GM19452 (cell line): ENCODE results near the gene SLC2A6.

ENCODE experiments used
- ATAC-seq: cut with Tn5 transposase; IDR thresholded peaks from one replicate; pipeline ENCODE4 v1.9.1; 2021; ENCODE audit not compliant: unreplicated experiment

SLC2A6 gene

GRCh38 chr9:133443248-133443647 is 35.7 kb downstream of the SLC2A6 start:
- no peak for ATAC-seq

- ATAC-seq, result no peak
Observed at GRCh38 chr9:133441571-133441970, 37.3 kb downstream of the SLC2A6 start.

- ATAC-seq, result no peak
Observed at GRCh38 chr9:133440874-133441273, 38.0 kb downstream of the SLC2A6 start.

GRCh38 chr9:133439337-133439736 is 39.6 kb downstream of the SLC2A6 start:
- no peak for ATAC-seq

- no peak for ATAC-seq
Observed at GRCh38 chr9:133437753-133438531, 41.0 kb downstream of the SLC2A6 start.

GRCh38 chr9:133436681-133437080 is 42.2 kb downstream of the SLC2A6 start:
- ATAC-seq, result no peak

GRCh38 chr9:133433351-133433843 is 45.5 kb downstream of the SLC2A6 start:
- no peak for ATAC-seq

GRCh38 chr9:133430244-133430643 is 48.7 kb downstream of the SLC2A6 start:
- no peak for ATAC-seq

GRCh38 chr9:133429641-133430161 is 49.2 kb downstream of the SLC2A6 start:
- ATAC-seq, result no peak

GRCh38 chr9:133429214-133429613 is 49.7 kb downstream of the SLC2A6 start:
- ATAC-seq, result no peak

- ATAC-seq, result no peak
Observed at GRCh38 chr9:133428617-133429101, 50.2 kb downstream of the SLC2A6 start.

- no peak for ATAC-seq
Observed at GRCh38 chr9:133427658-133428348, 51.1 kb downstream of the SLC2A6 start.

GRCh38 chr9:133426011-133426410 is 52.9 kb downstream of the SLC2A6 start:
- no peak for ATAC-seq

- no peak for ATAC-seq
Observed at GRCh38 chr9:133425049-133425632, 53.8 kb downstream of the SLC2A6 start.

- no peak for ATAC-seq
Observed at GRCh38 chr9:133424187-133424586, 54.7 kb downstream of the SLC2A6 start.

GRCh38 chr9:133423216-133423615 is 55.7 kb downstream of the SLC2A6 start:
- ATAC-seq, result no peak

GRCh38 chr9:133421615-133422542 is 57.0 kb downstream of the SLC2A6 start, which contains the start of gene ADAMTS13:
ADAMTS13 (plus strand) TSS chr9:133422367; CDS start chr9:133422444, 77 bp downstream.
- ATAC-seq, result no peak
